Measurements from ENCODE around the gene ESYT3. TPM values are rescaled to one million over a fixed set of nuclear protein-coding genes. Genes with fewer than 3 reads are reported as not detected.
A peak's percentile ranks its signal among the peaks of the same experiment; 100 is the strongest.

ESYT3 gene
- total and polyA plus RNA-seq, 9 of the 15 experiments (the other 6 are each of a cell fraction or from before 2014, with no cell fraction given) = not detected

- no peak for TF ChIP-seq ZNF140 (CRISPR knock-in tag; IDR thresholded peaks at IDR 0.05)
- TF ChIP-seq ESRRA (IDR thresholded peaks at IDR 0.05; ENCODE audit: borderline replicate concordance, low read depth) = no peak
- TF ChIP-seq ZNF143 (CRISPR knock-in tag; IDR thresholded peaks at IDR 0.05) = no peak
- no peak for TF ChIP-seq STAT5B (CRISPR knock-in tag; IDR thresholded peaks at IDR 0.05)
- no peak for TF ChIP-seq GATAD2B (IDR thresholded peaks at IDR 0.05; ENCODE audit: borderline replicate concordance)
- TF ChIP-seq FUS (optimal IDR thresholded peaks at IDR 0.05; ENCODE audit: low read depth, low read length) = no peak
Observed at GRCh38 chr3:138473391-138473790, 39.0 kb downstream of the ESYT3 start (continued).

GRCh38 chr3:138474163-138474562 lies 39.7 kb downstream of the ESYT3 start:
- intact Hi-C loops (cut with micrococcal nuclease) = no loop called here

More at GRCh38 chr3:138474163-138474562, 39.7 kb downstream of the ESYT3 start:
- in situ Hi-C loops (cut with MboI) = no loop called here
- Histone ChIP-seq H3K27ac (ENCODE audit: extremely low read depth, low read depth, low read length) (no peak overlapping the region), H3K36me3 (ENCODE audit: control insufficient read depth, insufficient read depth, low read length) (no peaks in the 10 kb centered on the region), H3K79me2 (ENCODE audit: control insufficient read depth, insufficient read depth, low read length) (no peaks in the 10 kb centered on the region), H2AFZ (ENCODE audit: low read depth, low read length) (no peak overlapping the region), H3K4me2 (ENCODE audit: insufficient read depth, low read length) (no peak overlapping the region), H3K9me3 (replicated peaks; ENCODE audit: control insufficient read depth, insufficient read depth, low read depth, low read length) (no peaks in the 10 kb centered on the region), H3K9me1 (ENCODE audit: control insufficient read depth, insufficient read depth, low read length) (no peaks in the 10 kb centered on the region), H3K9ac (ENCODE audit: insufficient read depth in 1 of 2, low read depth in 2 of 2, low read length in 2 of 2) (no peak overlapping the region), H3K4me1 (replicated peaks in 1 of 2; ENCODE audit: control insufficient read depth in 2 of 2, insufficient read depth in 2 of 2, low read length in 2 of 2) (no peaks in the 10 kb centered on the region; a peak in 2 of 5 replicates), H3K4me3 (no peak overlapping the region), H4K20me1 (replicated peaks; ENCODE audit: control insufficient read depth, insufficient read depth, low read length) (no peaks in the 10 kb centered on the region), H3K27me3 (ENCODE audit: control insufficient read depth in 2 of 2, insufficient read depth in 2 of 2, low read length in 2 of 2) (no peaks in the 10 kb centered on the region)
- no TSS peak for BruUV-seq (replicated peaks)
- FAIRE-seq = no peak
- no peak for DNase-seq (ENCODE audit: extremely low read depth in 1 of 4, low spot score in 3 of 4)
- TF ChIP-seq ZBTB33 (CRISPR knock-in tag; IDR thresholded peaks at IDR 0.05) (no peak), NFIX (CRISPR knock-in tag; IDR thresholded peaks at IDR 0.05; ENCODE audit: low read depth) (peak; percentile 35; the same call in 1 of the 2 replicates), ATF4 (CRISPR knock-in tag; IDR thresholded peaks at IDR 0.05) (no peak), NFIC (IDR thresholded peaks at IDR 0.05) (peak; percentile 66)
- WGBS (ENCODE audit: insufficient coverage, low coverage, missing lambda C conversion rate) = 36% methylated on average over 5 of the region's 6 CpGs
- ChIA-PET CTCF (ENCODE audit: low intra/inter-chr PET ratio) (no interaction called here), POLR2A (no interaction called here)
- no peak for ATAC-seq

Measured in K562 (cell line).